GM23248 (cell line): ENCODE results near the gene ACOD1. TPM values are rescaled to one million over a fixed set of nuclear protein-coding genes. Genes with fewer than 3 reads are reported as not detected.

Experiments
- DNase-seq: peaks from one replicate; pipeline ENCODE4 v3.0.0-alpha.2; 2015
- H2AFZ ChIP-seq: fragments of 200-600 bp; sonication (generic); 2 replicates; pipeline ENCODE4 v1.6.1; 2016; ENCODE audit warnings: antibody characterized with exemption
- H3F3A ChIP-seq: fragments of 200-600 bp; sonication (generic); 2 replicates; pipeline ENCODE4 v1.6.1; 2016; ENCODE audit warnings: mild to moderate bottlenecking, antibody characterized with exemption, mixed run types; ENCODE audit not compliant: insufficient read depth
- H3K27ac ChIP-seq: fragments of 200-600 bp; sonication (generic); 2 replicates; pipeline ENCODE4 v1.5.1; 2016; ENCODE audit warnings: mild to moderate bottlenecking
- H3K27me3 ChIP-seq: fragments of 200-600 bp; sonication (generic); replicated peaks from 2 replicates; pipeline ENCODE4 v1.6.1; 2016; ENCODE audit warnings: mild to moderate bottlenecking; ENCODE audit not compliant: insufficient read depth
- H3K36me3 ChIP-seq: fragments of 200-600 bp; sonication (generic); 2 replicates; pipeline ENCODE4 v1.6.1; 2016; ENCODE audit warnings: low read depth, mild to moderate bottlenecking
- H3K4me1 ChIP-seq: fragments of 200-600 bp; sonication (generic); 2 replicates; pipeline ENCODE4 v1.6.1; 2016; ENCODE audit warnings: mild to moderate bottlenecking; ENCODE audit not compliant: insufficient read depth
- H3K4me2 ChIP-seq: fragments of 200-600 bp; sonication (generic); one replicate; pipeline ENCODE4 v1.6.1; 2016; ENCODE audit warnings: mild to moderate bottlenecking; ENCODE audit not compliant: unreplicated experiment
- H3K4me3 ChIP-seq: fragments of 200-600 bp; sonication (generic); 2 replicates; pipeline ENCODE4 v1.5.1; 2016; ENCODE audit warnings: mild to moderate bottlenecking
- H3K79me2 ChIP-seq: fragments of 200-600 bp; sonication (generic); 2 replicates; pipeline ENCODE4 v1.6.1; 2016; ENCODE audit warnings: mild to moderate bottlenecking; ENCODE audit not compliant: insufficient read depth
- H3K9ac ChIP-seq: fragments of 200-600 bp; sonication (generic); 2 replicates; pipeline ENCODE4 v1.6.1; 2016; ENCODE audit warnings: mild to moderate bottlenecking
- H3K9me2 ChIP-seq: fragments of 200-600 bp; sonication (generic); 2 replicates; pipeline ENCODE4 v1.6.1; 2016; ENCODE audit warnings: mixed run types, mild to moderate bottlenecking, moderate library complexity; ENCODE audit not compliant: insufficient read depth
- H3K9me3 ChIP-seq: fragments of 200-600 bp; sonication (generic); one replicate; pipeline ENCODE4 v1.6.1; 2017; ENCODE audit warnings: low read depth
- H4K20me1 ChIP-seq: fragments of 200-600 bp; sonication (generic); 2 replicates; pipeline ENCODE4 v1.6.0; 2016; ENCODE audit not compliant: insufficient read depth
- EZH2 ChIP-seq: fragments of 200-600 bp; sonication (generic); IDR thresholded peaks from 2 replicates; pipeline ENCODE4 v1.6.1; 2018; ENCODE audit warnings: antibody characterized with exemption, mild to moderate bottlenecking; ENCODE audit not compliant: insufficient read depth, poor library complexity, severe bottlenecking
- EZH2phosphoT487 ChIP-seq: fragments of 200-600 bp; sonication (generic); IDR thresholded peaks from 2 replicates; pipeline ENCODE4 v1.6.1; 2018; ENCODE audit warnings: antibody characterized with exemption, moderate library complexity, mild to moderate bottlenecking, low read depth; ENCODE audit not compliant: insufficient read depth
- WGBS, 2 experiments: methylation state at CpG; one replicate each; pipeline ENCODE4 v1.1.6; 2015 to 2017; ENCODE audit warnings: low lambda C conversion rate in 2 of 2, low coverage in 1 of 2; ENCODE audit errors: missing lambda C conversion rate in 2 of 2; 5-methylcytosine and 5-hydroxymethylcytosine counted together
- in situ Hi-C: fragments of 300-500 bp; cut with MboI; formaldehyde crosslinking; loops from 2 replicates; pipeline ENCODE4 v1.15.0; 2020
- polyA plus RNA-seq: library from polyadenylated mRNA; unstranded; fragments of >200 nt; fragmentation: Nextera tagmentation; extraction: Ambion mirVana; gene quantifications from 2 replicates; pipeline ENCODE4 v1.2.1, GENCODE V29; 2016
- total RNA-seq: library from RNA; depleted of rRNA; stranded (reverse); fragments of >200 nt; shearing (Covaris generic); gene quantifications from 2 replicates; pipeline ENCODE4 v1.2.3, GENCODE V29; 2014

Gene ACOD1
- total and polyA plus RNA-seq, 2 experiments from 2014 or later = not detected

GRCh38 chr13:76937281-76937820 is 11.0 kb upstream of the ACOD1 start:
- H3K36me3 ChIP-seq = no peaks in the 10 kb centered on the region
- peak overlapping the region; percentile 78 for H3K27ac ChIP-seq
- H3K4me2 ChIP-seq = peak overlapping the region; percentile 20
- peak; percentile 93 for DNase-seq
- peak overlapping the region; percentile 33; the same call in 1 of the 2 replicates for H3K9ac ChIP-seq
- in situ Hi-C loops = no loop called here
- peak overlapping the region; percentile 47 for H2AFZ ChIP-seq
- no peaks in the 10 kb centered on the region for H3K79me2 ChIP-seq
- no peaks in the 10 kb centered on the region for H3K9me3 ChIP-seq
- H3K27me3 ChIP-seq = no peaks in the 10 kb centered on the region
- peaks cover 36% of the 10 kb centered on the region for H3K4me1 ChIP-seq
- H3K4me3 ChIP-seq = no peak overlapping the region
- peaks cover 34% of the 10 kb centered on the region for H3F3A ChIP-seq
- no peaks in the 10 kb centered on the region for H4K20me1 ChIP-seq
- TF ChIP-seq EZH2 (no peak), EZH2phosphoT487 (no peak)
- WGBS, 2 experiments = 5 to 9% methylated on average over 2 of the region's 2 CpGs
- no peaks in the 10 kb centered on the region for H3K9me2 ChIP-seq

DNA sequence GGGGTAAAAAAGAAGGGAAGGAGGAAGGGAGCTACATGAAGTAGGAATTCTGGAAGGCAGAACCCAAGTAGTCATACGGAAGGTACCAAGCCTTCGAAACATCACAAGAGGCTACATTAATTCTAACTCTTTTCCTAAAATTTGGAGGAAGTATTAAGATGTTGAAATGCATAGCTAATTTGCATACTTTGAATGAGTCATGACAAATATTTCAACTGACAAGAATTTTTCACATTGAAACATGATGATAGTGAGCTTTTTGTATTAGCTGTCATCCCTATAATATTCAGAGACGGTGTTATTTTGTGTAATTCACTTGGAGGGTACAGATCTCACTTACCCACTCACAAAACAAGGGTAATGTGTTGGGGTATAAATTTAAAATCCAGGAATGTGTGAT is 9.1 kb upstream of the ACOD1 start:
- peak overlapping the region; percentile 12; the same call in 1 of the 2 replicates for H3K4me3 ChIP-seq
- no peak overlapping the region for H3K9ac ChIP-seq
- DNase-seq = peak; percentile 73
- in situ Hi-C loops = no loop called here
- H3K79me2 ChIP-seq = no peaks in the 10 kb centered on the region
- no peak for TF ChIP-seq EZH2phosphoT487
- no peak for TF ChIP-seq EZH2
- H3K4me2 ChIP-seq = peak overlapping the region; percentile 43
- no peak overlapping the region for H2AFZ ChIP-seq
- H3K4me1 ChIP-seq = peaks cover 37% of the 10 kb centered on the region
- H3K27me3 ChIP-seq = no peaks in the 10 kb centered on the region
- peaks cover 34% of the 10 kb centered on the region for H3F3A ChIP-seq
- no peaks in the 10 kb centered on the region for H4K20me1 ChIP-seq
- no peaks in the 10 kb centered on the region for H3K9me3 ChIP-seq
- H3K27ac ChIP-seq = peak overlapping the region; percentile 45
- H3K36me3 ChIP-seq = no peaks in the 10 kb centered on the region
- whole genome bisulfite sequencing, 2 experiments = 50 to 53% methylated on average over 3 of the region's 3 CpGs
- no peaks in the 10 kb centered on the region for H3K9me2 ChIP-seq

GRCh38 chr13:76942363-76942762 is 5.9 kb upstream of the ACOD1 start:
- H3K36me3 ChIP-seq = no peaks in the 10 kb centered on the region
- H3K9ac ChIP-seq = no peak overlapping the region
- H3K4me1 ChIP-seq = peaks cover 43% of the 10 kb centered on the region
- H3K27me3 ChIP-seq = no peaks in the 10 kb centered on the region
- no peaks in the 10 kb centered on the region for H3K9me2 ChIP-seq
- no peaks in the 10 kb centered on the region for H3K79me2 ChIP-seq
- in situ Hi-C loops = no loop called here
- no peak overlapping the region for H2AFZ ChIP-seq
- H3K9me3 ChIP-seq = no peaks in the 10 kb centered on the region
- TF ChIP-seq EZH2 (no peak), EZH2phosphoT487 (no peak)
- 82 to 85% methylated on average over 4 of the region's 4 CpGs for WGBS, 2 experiments
- DNase-seq = no peak
- H3K27ac ChIP-seq = no peak overlapping the region
- no peak overlapping the region for H3K4me2 ChIP-seq
- H3K4me3 ChIP-seq = no peak overlapping the region
- no peaks in the 10 kb centered on the region for H4K20me1 ChIP-seq
- H3F3A ChIP-seq = peaks cover 37% of the 10 kb centered on the region

DNA sequence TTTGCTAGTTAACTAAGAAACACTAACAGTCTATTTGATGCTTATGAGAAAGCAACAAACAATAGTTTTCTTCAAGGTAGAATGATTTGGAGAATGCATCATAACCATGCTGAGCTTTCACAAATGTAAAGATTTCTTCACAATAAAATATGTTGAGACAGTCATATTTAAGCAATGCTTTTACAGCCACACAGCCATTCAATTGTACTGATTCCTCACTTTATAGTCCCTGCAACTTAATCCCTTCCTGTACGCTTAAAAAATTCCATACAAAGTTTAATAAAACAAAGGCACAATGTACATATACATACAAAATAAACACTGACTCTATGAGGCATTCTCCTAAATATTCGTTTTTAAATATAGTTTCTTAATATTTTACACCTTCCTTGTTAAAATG is 4.7 kb upstream of the ACOD1 start:
- Histone ChIP-seq H2AFZ (no peak overlapping the region), H3K27ac (no peak overlapping the region), H3K4me1 (peaks cover 37% of the 10 kb centered on the region), H3K9me2 (no peaks in the 10 kb centered on the region), H3K9ac (no peak overlapping the region), H3K79me2 (no peaks in the 10 kb centered on the region), H3K27me3 (no peaks in the 10 kb centered on the region), H4K20me1 (no peaks in the 10 kb centered on the region), H3F3A (peaks cover 27% of the 10 kb centered on the region), H3K9me3 (no peaks in the 10 kb centered on the region), H3K4me2 (no peak overlapping the region), H3K4me3 (no peak overlapping the region), H3K36me3 (no peaks in the 10 kb centered on the region)
- 73 to 77% methylated on average over 2 of the region's 2 CpGs for WGBS, 2 experiments
- in situ Hi-C loops = no loop called here
- DNase-seq = no peak
- TF ChIP-seq EZH2 (no peak), EZH2phosphoT487 (no peak)

DNA sequence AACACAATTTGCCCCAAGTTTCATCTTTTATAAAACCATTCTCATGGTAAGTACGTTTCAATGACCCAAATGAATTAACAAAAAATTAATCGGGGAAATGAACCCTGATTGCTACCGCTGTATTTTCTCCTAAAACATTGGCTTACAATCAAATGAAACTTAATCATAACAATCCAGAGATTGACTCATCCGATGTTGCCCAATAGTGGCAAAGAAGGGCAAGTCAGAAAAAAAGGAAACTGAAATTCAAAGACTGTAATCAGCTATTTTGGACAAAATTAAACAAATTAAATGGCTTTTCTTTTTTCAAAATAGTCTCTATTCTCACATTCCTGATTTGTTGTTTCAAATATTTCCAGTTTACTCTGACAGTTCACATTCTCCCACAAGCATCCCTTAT is 3.9 kb upstream of the ACOD1 start:
- no peaks in the 10 kb centered on the region for H3K79me2 ChIP-seq
- H3K4me1 ChIP-seq = peaks cover 29% of the 10 kb centered on the region
- H2AFZ ChIP-seq = no peak overlapping the region
- peak overlapping the region; percentile 71 for H3K4me2 ChIP-seq
- no peak overlapping the region for H3K9ac ChIP-seq
- H3K27ac ChIP-seq = peak overlapping the region; percentile 30
- peak; percentile 88 for DNase-seq
- H3K27me3 ChIP-seq = no peaks in the 10 kb centered on the region
- peaks cover 19% of the 10 kb centered on the region for H3F3A ChIP-seq
- in situ Hi-C loops = no loop called here
- no peaks in the 10 kb centered on the region for H4K20me1 ChIP-seq
- no peaks in the 10 kb centered on the region for H3K9me3 ChIP-seq
- WGBS, 2 experiments = 2 to 4% methylated on average over 4 of the region's 4 CpGs
- H3K9me2 ChIP-seq = no peaks in the 10 kb centered on the region
- H3K36me3 ChIP-seq = no peaks in the 10 kb centered on the region
- H3K4me3 ChIP-seq = peak overlapping the region; percentile 32; the same call in 1 of the 2 replicates
- TF ChIP-seq EZH2 = no peak
- TF ChIP-seq EZH2phosphoT487 = no peak
